GM12878 (cell line): ENCODE measurements around the gene PTPRD. TPM values are rescaled to one million over a fixed set of nuclear protein-coding genes. Genes with fewer than 3 reads are reported as not detected.

ENCODE experiments used
- ATAC-seq: fragments of 200-7000 bp; cut with Tn5 transposase; 3 replicates; pipeline ENCODE4 v1.9.1; 2020; ENCODE audit warnings: mild to moderate bottlenecking, moderate library complexity
- BruUV-seq: library from RNA; stranded (reverse); fragments of 400-500 nt; replicated peaks from 2 replicates; lab custom pipeline; 2021; lab: Mats Ljungman, UMichigan
- CTCF ChIA-PET: fragments of 300-600 bp; sonication (Branson Sonifier 250); formaldehyde crosslinking; extraction: SDS; loops from one replicate; lab custom pipeline; 2021; ENCODE audit warnings: inconsistent platforms; lab: Yijun Ruan, JAX
- POLR2A ChIA-PET: fragments of 350-600 bp; formaldehyde crosslinking; extraction: SDS; loops from one replicate; lab custom pipeline; 2021; ENCODE audit warnings: inconsistent platforms; lab: Charles Lee
- RAD21 ChIA-PET: fragments of 300-600 bp; sonication (Branson Sonifier 250); formaldehyde crosslinking; loops from one replicate; lab custom pipeline; 2023; ENCODE audit warnings: antibody characterized with exemption; ENCODE audit not compliant: unreplicated experiment; lab: Charles Lee
- SMC1A ChIA-PET: fragments of 300-600 bp; sonication (Branson Sonifier 250); formaldehyde crosslinking; loops from one replicate; lab custom pipeline; 2023; ENCODE audit not compliant: unreplicated experiment, uncharacterized antibody; lab: Charles Lee
- DNase-seq: peaks from one replicate; pipeline ENCODE4 v3.0.0-alpha.2; 2011; ENCODE audit warnings: low read depth, low spot score
- FAIRE-seq: peaks from 3 replicates; lab custom pipeline; 2011; peaks lifted over from hg19 to GRCh38; lab: Jason Lieb, UNC
- H2AFZ ChIP-seq: 2 replicates; pipeline ENCODE4 v1.6.0; 2011; ENCODE audit warnings: low read depth, low read length, control low read depth; ENCODE audit not compliant: control insufficient read depth
- H3K27ac ChIP-seq: 2 replicates; pipeline ENCODE4 v1.5.1; 2011; ENCODE audit warnings: control low read depth; ENCODE audit not compliant: control insufficient read depth, insufficient read depth
- H3K27me3 ChIP-seq, 2 experiments: replicated peaks in 1 of 2; 2 replicates each; pipeline versions ENCODE4 v1.6.0 to v1.6.1; 2011; ENCODE audit warnings: low read length in 1 of 2; ENCODE audit not compliant: control insufficient read depth in 2 of 2, insufficient read depth in 2 of 2
- H3K36me3 ChIP-seq, 2 experiments: 2 replicates each; pipeline ENCODE4 v1.5.1; 2011; ENCODE audit warnings: low read length in 1 of 2; ENCODE audit not compliant: control insufficient read depth in 2 of 2, insufficient read depth in 2 of 2
- H3K4me1 ChIP-seq: 2 replicates; pipeline ENCODE4 v1.6.1; 2011; ENCODE audit warnings: mild to moderate bottlenecking, low read length, moderate library complexity, mixed read lengths; ENCODE audit not compliant: control insufficient read depth, insufficient read depth
- H3K4me2 ChIP-seq: 2 replicates; pipeline ENCODE4 v1.6.0; 2011; ENCODE audit warnings: control low read depth; ENCODE audit not compliant: control insufficient read depth, insufficient read depth
- H3K4me3 ChIP-seq: fragments of 200-600 bp; sonication (generic); 2 replicates; pipeline ENCODE4 v1.5.1; 2016
- H3K79me2 ChIP-seq: 2 replicates; pipeline ENCODE4 v1.6.0; 2011; ENCODE audit warnings: low read length; ENCODE audit not compliant: control insufficient read depth, insufficient read depth
- H3K9ac ChIP-seq: 2 replicates; pipeline ENCODE4 v1.8.0; 2011; ENCODE audit warnings: low read length, control low read depth, mixed read lengths; ENCODE audit not compliant: control insufficient read depth, insufficient read depth
- H3K9me3 ChIP-seq: replicated peaks from 3 replicates; pipeline ENCODE4 v1.5.1; 2011; ENCODE audit warnings: mild to moderate bottlenecking, low read length; ENCODE audit not compliant: control insufficient read depth, insufficient read depth
- H4K20me1 ChIP-seq: 2 replicates; pipeline ENCODE4 v1.6.0; 2011; ENCODE audit not compliant: control insufficient read depth, insufficient read depth
- ASH2L ChIP-seq: fragments of 300-600, 200-600 bp; sonication (generic); IDR thresholded peaks from 2 replicates; pipeline ENCODE4 v1.6.1; 2017; ENCODE audit warnings: low read depth, mild to moderate bottlenecking, borderline replicate concordance
- BRCA1 ChIP-seq: IDR thresholded peaks from 2 replicates; pipeline ENCODE4 v1.6.1; 2011; ENCODE audit warnings: low read depth, low read length, improper control_type of control experiment
- HCFC1 ChIP-seq: fragments of 150-350 bp; IDR thresholded peaks from 2 replicates; pipeline ENCODE4 v1.6.1; 2014; ENCODE audit warnings: low read length
- NBN ChIP-seq: fragments of 450-650 bp; IDR thresholded peaks from 2 replicates; pipeline ENCODE4 v1.6.1; 2016
- POLR2AphosphoS5 ChIP-seq: IDR thresholded peaks from 2 replicates; pipeline ENCODE4 v1.6.1; 2011; ENCODE audit warnings: mild to moderate bottlenecking, low read length, inconsistent platforms
- POU2F2 ChIP-seq: IDR thresholded peaks from 3 replicates; pipeline ENCODE4 v1.6.1; 2011; ENCODE audit warnings: low read depth, mild to moderate bottlenecking, low read length, borderline replicate concordance
- SIN3A ChIP-seq: IDR thresholded peaks from 2 replicates; pipeline ENCODE4 v1.6.1; 2012; ENCODE audit warnings: low read depth, low read length, improper control_type of control experiment
- SPI1 ChIP-seq: IDR thresholded peaks from 2 replicates; pipeline ENCODE4 v1.6.1; 2011; ENCODE audit warnings: low read depth, mild to moderate bottlenecking, low read length, moderate library complexity, borderline replicate concordance; ENCODE audit not compliant: insufficient read depth
- ZNF384 ChIP-seq: IDR thresholded peaks from 2 replicates; pipeline ENCODE4 v1.6.1; 2012; ENCODE audit warnings: low read depth, mild to moderate bottlenecking, low read length, improper control_type of control experiment, borderline replicate concordance
- WGBS: methylation state at CpG from one replicate; pipeline ENCODE4 v1.1.6; 2016; ENCODE audit warnings: low lambda C conversion rate; ENCODE audit not compliant: insufficient replicate concordance, insufficient coverage; ENCODE audit errors: missing lambda C conversion rate; 5-methylcytosine and 5-hydroxymethylcytosine counted together
- in situ Hi-C: fragments of 300-500 bp; cut with MboI; formaldehyde crosslinking; loops from 9 replicates; pipeline ENCODE4 v1.14.3; 2018; ENCODE audit warnings: mixed read lengths
- intact Hi-C: fragments of 100-400 bp; cut with micrococcal nuclease; formaldehyde crosslinking; loops from one replicate; pipeline ENCODE4 v1.14.2; 2022; ENCODE audit not compliant: unreplicated experiment
- polyA plus RNA-seq, 11 experiments: library from polyadenylated mRNA; depleted of rRNA in 4 of 11; unstranded in 6 of 11; stranded (reverse) in 5 of 11; fragments of >200 nt; fragmentation: Nextera tagmentation in 4 of 11; fragmentation: Illumina TruSeq in 1 of 11; extraction: Ambion mirVana in 4 of 11; extraction: Trizol in 1 of 11; gene quantifications; 1 replicate in 1 of 11; 2 replicates in 10 of 11; pipeline versions ENCODE4 v1.2.1 to v1.2.3, GENCODE V29; 2011 to 2016; ENCODE audit warnings: inconsistent platforms in 2 of 11, missing spikeins in 2 of 11, low read depth in 1 of 11
- total RNA-seq, 4 experiments: library from RNA; depleted of rRNA in 3 of 4; stranded (reverse); fragments of >200 nt in 3 of 4; fragmentation: Illumina TruSeq in 1 of 4; extraction: Trizol in 1 of 4; gene quantifications; 2 replicates each; pipeline versions ENCODE4 v1.2.1 to v1.2.3, GENCODE V29; 2013 to 2021
- TF ChIP-seq, protein P1 (sequence below): IDR thresholded peaks from 2 replicates; pipeline ENCODE4 v1.6.1; 2011; ENCODE audit warnings: mild to moderate bottlenecking, low read depth, low read length, moderate library complexity; ENCODE audit not compliant: insufficient replicate concordance

Gene PTPRD
- total and polyA plus RNA-seq, 10 of the 15 experiments (the other 5 are each of a cell fraction or from before 2014, with no cell fraction given): under 0.01 to 0.05 (median 0.01) TPM; not detected in 7

- ChIA-PET RAD21 (no interaction called here), SMC1A (no interaction called here), POLR2A (no interaction called here), CTCF (no interaction called here)
- BruUV-seq: no TSS peak
- 9% methylated on average over 5 of the region's 5 CpGs for WGBS
- FAIRE-seq (no peak), ATAC-seq (no peak), DNase-seq (no peak)
- Histone ChIP-seq H3K4me1 (no peaks in the 10 kb centered on the region), H4K20me1 (no peaks in the 10 kb centered on the region), H3K9ac (no peak overlapping the region), H3K9me3 (no peaks in the 10 kb centered on the region), H3K27me3 (no peaks in the 10 kb centered on the region), H3K27ac (no peak overlapping the region), H2AFZ (no peak overlapping the region), H3K4me3 (no peak overlapping the region), H3K4me2 (no peak overlapping the region), H3K36me3 (no peaks in the 10 kb centered on the region), H3K79me2 (no peaks in the 10 kb centered on the region)
- in situ Hi-C loops (no loop called here), intact Hi-C loops (no loop called here)
- no peak for TF ChIP-seq HCFC1
- TF ChIP-seq, protein P1, sequence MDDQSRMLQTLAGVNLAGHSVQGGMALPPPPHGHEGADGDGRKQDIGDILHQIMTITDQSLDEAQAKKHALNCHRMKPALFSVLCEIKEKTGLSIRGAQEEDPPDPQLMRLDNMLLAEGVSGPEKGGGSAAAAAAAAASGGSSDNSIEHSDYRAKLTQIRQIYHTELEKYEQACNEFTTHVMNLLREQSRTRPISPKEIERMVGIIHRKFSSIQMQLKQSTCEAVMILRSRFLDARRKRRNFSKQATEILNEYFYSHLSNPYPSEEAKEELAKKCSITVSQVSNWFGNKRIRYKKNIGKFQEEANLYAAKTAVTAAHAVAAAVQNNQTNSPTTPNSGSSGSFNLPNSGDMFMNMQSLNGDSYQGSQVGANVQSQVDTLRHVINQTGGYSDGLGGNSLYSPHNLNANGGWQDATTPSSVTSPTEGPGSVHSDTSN: no peak
- TF ChIP-seq POU2F2: no peak
- no peak for TF ChIP-seq POLR2AphosphoS5
- no peak for TF ChIP-seq SPI1
- no peak for TF ChIP-seq NBN
- TF ChIP-seq ASH2L: no peak
- no peak for TF ChIP-seq SIN3A
- TF ChIP-seq BRCA1: no peak
- TF ChIP-seq ZNF384: no peak
Observed at GRCh38 chr9:8736805-8737204, 1876.0 kb downstream of the PTPRD start.
